Measurements from ENCODE around the gene LIMCH1.

DNA sequence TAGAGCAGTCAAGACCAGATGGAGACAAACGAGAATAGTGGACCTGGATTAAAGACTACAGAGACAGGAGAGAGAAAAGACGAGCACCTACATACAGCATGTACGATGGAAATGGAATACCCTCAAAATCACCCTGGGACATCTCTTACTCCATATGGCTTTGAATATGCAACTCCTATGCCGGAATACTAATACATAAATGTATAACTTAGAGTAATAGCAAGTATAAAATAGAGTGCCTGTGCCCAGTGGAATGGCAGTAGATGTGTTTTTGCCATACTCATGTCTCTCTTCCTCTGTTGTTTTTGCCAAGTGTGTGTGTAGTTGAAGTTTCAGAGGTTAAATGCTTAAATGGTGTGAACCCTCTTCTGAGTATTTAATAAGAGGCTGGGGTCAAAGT is 39.8 kb upstream of the LIMCH1 start:
- no peak for TF ChIP-seq CTCF (IDR thresholded peaks at IDR 0.05; ENCODE audit: poor library complexity)
- TF ChIP-seq EZH2phosphoT487 (IDR thresholded peaks at IDR 0.05; ENCODE audit: low read depth, severe bottlenecking, unreplicated experiment) = no peak

Measured in hepatocyte (in vitro differentiated cells).